Activated CD4-positive, alpha-beta memory T cell treated with anti-CD3 and anti-CD28 coated beads for 36 hours (primary cell): ENCODE data around the gene LCN6. TPM values are rescaled to one million over a fixed set of nuclear protein-coding genes. Genes with fewer than 3 reads are reported as not detected.

Source experiments
- CTCF ChIA-PET: fragments of 350-600 bp; sonication (Branson Sonifier 250); formaldehyde crosslinking; loops from one replicate; lab custom pipeline; 2021; ENCODE audit warnings: antibody characterized with exemption, inconsistent platforms; lab: Charles Lee
- POLR2A ChIA-PET: fragments of 350-600 bp; sonication (Branson Sonifier 250); formaldehyde crosslinking; loops from one replicate; lab custom pipeline; 2021; ENCODE audit warnings: antibody characterized with exemption; lab: Charles Lee
- DNase-seq: peaks from one replicate; pipeline ENCODE4 v3.0.0-alpha.2; 2020
- H3K27ac Mint-ChIP-seq: one replicate; pipeline ENCODE4 v1.8.0; 2021; ENCODE audit warnings: mixed read lengths
- H3K27me3 Mint-ChIP-seq: one replicate; pipeline ENCODE4 v1.8.0; 2021; ENCODE audit warnings: mixed read lengths
- H3K36me3 Mint-ChIP-seq: one replicate; pipeline ENCODE4 v1.8.0; 2021; ENCODE audit warnings: mixed read lengths
- H3K4me1 Mint-ChIP-seq: one replicate; pipeline ENCODE4 v1.8.0; 2021; ENCODE audit warnings: low read depth, mixed read lengths
- H3K4me3 Mint-ChIP-seq: one replicate; pipeline ENCODE4 v1.8.0; 2021; ENCODE audit warnings: mild to moderate bottlenecking, mixed read lengths
- H3K9me3 Mint-ChIP-seq: one replicate; pipeline ENCODE4 v1.8.0; 2021; ENCODE audit warnings: mixed read lengths
- intact Hi-C: fragments of 100-400 bp; cut with micrococcal nuclease; formaldehyde crosslinking; loops from one replicate; pipeline ENCODE4 v1.15.1; 2023
- total RNA-seq, 2 experiments: library from RNA; stranded (reverse); gene quantifications; one replicate each; pipeline ENCODE4 v1.2.3, GENCODE V29; 2021

Gene LCN6
- total RNA-seq, 2 experiments from 2014 or later = not detected

- intact Hi-C loops = no loop called here
- H3K36me3 Mint-ChIP-seq = peaks cover 34% of the 10 kb centered on the region
- peaks cover 29% of the 10 kb centered on the region for H3K4me1 Mint-ChIP-seq
- ChIA-PET POLR2A (interaction anchor here (0.6 to 2.4 kb wide), 7 partner anchors 11 to 360 kb away, joined by 3 to 25 read pairs (median 5); no protein-coding TSS in a partner anchor), CTCF (interaction anchor here (0.7 to 3.7 kb wide), 16 partner anchors 8 to 320 kb away, joined by 3 to 14 read pairs (median 4); no protein-coding TSS in a partner anchor)
- peak overlapping the region; percentile 99 for H3K4me3 Mint-ChIP-seq
- peak overlapping the region; percentile 87 for H3K27ac Mint-ChIP-seq
- H3K9me3 Mint-ChIP-seq = no peaks in the 10 kb centered on the region
- H3K27me3 Mint-ChIP-seq = no peaks in the 10 kb centered on the region
- peak; percentile 69 for DNase-seq
Observed at GRCh38 chr9:136726631-136727191, 21.6 kb downstream of the LCN6 start.

GRCh38 chr9:136726118-136726517 lies 22.2 kb downstream of the LCN6 start:
- Mint-ChIP-seq H3K27me3 (no peaks in the 10 kb centered on the region), H3K4me1 (peaks cover 31% of the 10 kb centered on the region), H3K27ac (peak overlapping the region; percentile 87), H3K36me3 (peaks cover 34% of the 10 kb centered on the region), H3K9me3 (no peaks in the 10 kb centered on the region), H3K4me3 (peak overlapping the region; percentile 99)
- ChIA-PET CTCF (interaction anchor here (0.7 to 3.7 kb wide), 5 partner anchors 32 to 321 kb away, joined by 3 to 14 read pairs (median 3); no protein-coding TSS in a partner anchor), POLR2A (interaction anchor here (0.8 to 2.4 kb wide), 3 partner anchors 11 to 360 kb away, joined by 3 to 25 read pairs (median 6); no protein-coding TSS in a partner anchor)
- DNase-seq = no peak
- intact Hi-C loops = no loop called here

DNA sequence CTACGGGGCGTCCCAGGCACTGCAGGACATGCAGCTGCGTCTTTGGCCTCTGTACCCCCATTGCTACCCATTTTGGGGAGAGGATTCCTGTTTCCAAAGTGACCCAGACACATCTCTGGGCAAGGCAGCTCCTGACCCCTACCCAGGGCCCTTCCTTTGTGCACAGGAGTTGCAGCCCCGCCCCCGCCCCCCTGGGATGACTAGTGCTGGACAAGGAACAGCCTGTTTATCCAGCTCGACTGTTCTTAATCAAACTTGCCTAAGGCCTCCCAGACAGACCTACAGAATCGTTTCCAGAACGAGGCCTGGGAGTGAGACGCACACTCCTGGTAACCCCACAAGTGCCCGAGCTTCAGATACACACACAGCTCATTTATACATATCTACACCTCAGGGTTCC lies 22.7 kb downstream of the LCN6 start:
- peaks cover 34% of the 10 kb centered on the region for H3K36me3 Mint-ChIP-seq
- ChIA-PET POLR2A (no interaction called here), CTCF (interaction anchor here (1.0 kb wide), 1 partner anchor 32 kb away, joined by 3 read pairs; no protein-coding TSS in a partner anchor)
- no peak overlapping the region for H3K27ac Mint-ChIP-seq
- intact Hi-C loops = no loop called here
- no peak for DNase-seq
- peak overlapping the region; percentile 20 for H3K4me3 Mint-ChIP-seq
- H3K9me3 Mint-ChIP-seq = no peaks in the 10 kb centered on the region
- peaks cover 32% of the 10 kb centered on the region for H3K4me1 Mint-ChIP-seq
- H3K27me3 Mint-ChIP-seq = no peaks in the 10 kb centered on the region

- H3K27ac Mint-ChIP-seq = no peak overlapping the region
- H3K4me1 Mint-ChIP-seq = peaks cover 32% of the 10 kb centered on the region
- no peak for DNase-seq
- peaks cover 34% of the 10 kb centered on the region for H3K36me3 Mint-ChIP-seq
- ChIA-PET CTCF (interaction anchor here (1.0 kb wide), 1 partner anchor 31 kb away, joined by 3 read pairs; no protein-coding TSS in a partner anchor), POLR2A (no interaction called here)
- H3K27me3 Mint-ChIP-seq = no peaks in the 10 kb centered on the region
- intact Hi-C loops = no loop called here
- H3K9me3 Mint-ChIP-seq = no peaks in the 10 kb centered on the region
- no peak overlapping the region for H3K4me3 Mint-ChIP-seq
Observed at GRCh38 chr9:136724772-136725171, 23.6 kb downstream of the LCN6 start.

GRCh38 chr9:136723989-136724388 lies 24.3 kb downstream of the LCN6 start:
- H3K27me3 Mint-ChIP-seq = no peaks in the 10 kb centered on the region
- intact Hi-C loops = no loop called here
- peaks cover 28% of the 10 kb centered on the region for H3K4me1 Mint-ChIP-seq
- H3K36me3 Mint-ChIP-seq = peaks cover 34% of the 10 kb centered on the region
- ChIA-PET CTCF (no interaction called here), POLR2A (no interaction called here)
- H3K4me3 Mint-ChIP-seq = no peak overlapping the region
- DNase-seq = no peak
- no peak overlapping the region for H3K27ac Mint-ChIP-seq
- H3K9me3 Mint-ChIP-seq = no peaks in the 10 kb centered on the region

GRCh38 chr9:136723362-136723976 lies 24.9 kb downstream of the LCN6 start:
- H3K4me3 Mint-ChIP-seq = no peak overlapping the region
- POLR2A ChIA-PET = no interaction called here
- H3K27me3 Mint-ChIP-seq = no peaks in the 10 kb centered on the region
- intact Hi-C loops = no loop called here
- CTCF ChIA-PET = no interaction called here
- no peak for DNase-seq
- no peaks in the 10 kb centered on the region for H3K9me3 Mint-ChIP-seq
- H3K4me1 Mint-ChIP-seq = peaks cover 28% of the 10 kb centered on the region
- H3K27ac Mint-ChIP-seq = no peak overlapping the region
- peaks cover 34% of the 10 kb centered on the region for H3K36me3 Mint-ChIP-seq

DNA sequence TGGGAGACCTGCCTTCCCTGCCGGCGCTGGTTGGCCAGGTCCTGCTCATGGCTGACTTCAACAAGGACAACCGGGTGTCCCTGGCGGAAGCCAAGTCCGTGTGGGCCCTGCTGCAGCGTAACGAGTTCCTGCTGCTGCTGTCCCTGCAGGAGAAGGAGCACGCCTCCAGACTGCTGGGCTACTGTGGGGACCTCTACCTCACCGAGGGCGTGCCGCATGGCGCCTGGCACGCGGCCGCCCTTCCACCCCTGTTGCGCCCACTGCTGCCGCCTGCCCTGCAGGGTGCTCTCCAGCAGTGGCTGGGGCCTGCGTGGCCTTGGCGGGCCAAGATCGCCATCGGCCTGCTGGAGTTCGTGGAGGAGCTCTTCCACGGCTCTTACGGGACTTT lies 25.4 kb downstream of the LCN6 start:
- intact Hi-C loops = no loop called here

GRCh38 chr9:136722093-136722968 lies 26.0 kb downstream of the LCN6 start:
- intact Hi-C loops = no loop called here
- Mint-ChIP-seq H3K27me3 (no peaks in the 10 kb centered on the region), H3K36me3 (peaks cover 32% of the 10 kb centered on the region), H3K4me1 (peaks cover 28% of the 10 kb centered on the region), H3K27ac (no peak overlapping the region), H3K4me3 (no peak overlapping the region), H3K9me3 (no peaks in the 10 kb centered on the region)
- no peak for DNase-seq
- ChIA-PET CTCF (no interaction called here), POLR2A (no interaction called here)

More for the DNA sequence above, 25.4 kb downstream of the LCN6 start:
- Mint-ChIP-seq H3K4me3 (no peak overlapping the region), H3K36me3 (peaks cover 34% of the 10 kb centered on the region), H3K4me1 (peaks cover 28% of the 10 kb centered on the region), H3K27ac (no peak overlapping the region), H3K9me3 (no peaks in the 10 kb centered on the region), H3K27me3 (no peaks in the 10 kb centered on the region)
- DNase-seq = no peak
- POLR2A ChIA-PET = no interaction called here
- CTCF ChIA-PET = no interaction called here

GRCh38 chr9:136721339-136722092 lies 26.8 kb downstream of the LCN6 start:
- DNase-seq = peak; percentile 34
- Mint-ChIP-seq H3K36me3 (peaks cover 27% of the 10 kb centered on the region), H3K4me1 (peaks cover 24% of the 10 kb centered on the region), H3K27ac (no peak overlapping the region), H3K27me3 (no peaks in the 10 kb centered on the region), H3K9me3 (no peaks in the 10 kb centered on the region), H3K4me3 (no peak overlapping the region)
- ChIA-PET CTCF (no interaction called here), POLR2A (interaction anchor here (2.1 kb wide), 1 partner anchor 8 kb away, joined by 5 read pairs; no protein-coding TSS in a partner anchor)
- intact Hi-C loops = no loop called here

DNA sequence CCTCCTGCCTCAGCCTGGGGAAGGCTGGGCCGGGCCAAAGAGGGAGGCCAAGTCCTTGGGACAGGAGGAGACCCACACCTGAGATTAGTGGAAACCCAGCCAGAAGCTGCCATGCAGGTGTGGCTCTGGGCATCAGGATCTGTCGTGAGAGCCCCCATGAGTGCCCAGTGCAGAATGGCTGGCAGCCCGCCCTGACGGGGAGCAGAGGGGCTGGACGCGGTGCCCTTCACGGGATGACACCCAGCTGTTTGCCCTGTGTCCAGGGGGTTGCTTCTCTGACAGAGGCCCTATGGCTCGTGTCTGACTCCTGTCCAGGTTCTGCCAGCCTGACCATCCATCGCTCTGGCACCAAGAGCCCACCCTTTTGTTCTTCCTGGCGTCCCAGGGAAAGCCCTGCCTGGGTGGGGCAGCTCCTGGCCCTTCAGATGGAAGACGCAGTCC lies 27.4 kb downstream of the LCN6 start:
- CTCF ChIA-PET = no interaction called here
- DNase-seq = no peak
- Mint-ChIP-seq H3K4me1 (peaks cover 18% of the 10 kb centered on the region), H3K36me3 (peaks cover 21% of the 10 kb centered on the region), H3K27ac (no peak overlapping the region), H3K9me3 (no peaks in the 10 kb centered on the region), H3K27me3 (peaks cover 1% of the 10 kb centered on the region), H3K4me3 (no peak overlapping the region)
- intact Hi-C loops = no loop called here
- POLR2A ChIA-PET = interaction anchor here (2.1 kb wide), 1 partner anchor 9 kb away, joined by 5 read pairs; no protein-coding TSS in a partner anchor

DNA sequence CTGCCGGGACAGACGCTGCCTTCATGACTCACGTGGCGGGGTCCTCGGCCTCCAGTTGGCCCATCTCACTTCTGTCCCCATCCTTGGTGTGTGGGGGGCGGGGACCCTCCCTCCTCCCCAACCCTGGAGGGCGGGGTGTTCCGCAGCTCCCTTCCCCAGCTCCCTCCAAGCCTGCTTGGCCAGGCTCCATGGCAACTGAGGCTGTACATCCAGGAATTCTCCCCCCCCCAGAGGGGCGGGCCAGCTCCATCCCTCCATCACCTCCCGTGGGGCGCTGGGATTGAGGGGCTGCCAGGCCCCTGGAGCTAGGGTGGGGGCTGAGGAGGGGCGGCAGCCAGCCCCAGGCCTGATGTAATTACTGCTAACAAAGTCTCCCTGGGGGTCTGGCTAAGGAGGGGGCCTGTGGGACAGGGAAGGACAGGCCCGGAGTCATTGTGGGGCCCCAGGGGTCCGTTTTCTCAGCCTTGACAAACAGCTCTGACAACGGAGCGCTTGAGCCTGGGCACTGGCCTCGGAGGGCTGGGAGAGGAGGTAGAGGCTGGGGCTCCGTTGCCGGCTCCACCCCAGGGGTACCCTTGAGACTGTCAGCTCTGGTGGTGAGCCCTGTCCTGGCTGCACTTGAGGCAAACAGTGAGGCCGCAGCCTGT lies 28.0 kb downstream of the LCN6 start:
- peaks cover 15% of the 10 kb centered on the region for H3K36me3 Mint-ChIP-seq
- H3K9me3 Mint-ChIP-seq = no peaks in the 10 kb centered on the region
- ChIA-PET POLR2A (interaction anchor here (2.1 kb wide), 1 partner anchor 10 kb away, joined by 5 read pairs; no protein-coding TSS in a partner anchor), CTCF (no interaction called here)
- DNase-seq = no peak
- no peak overlapping the region for H3K4me3 Mint-ChIP-seq
- H3K27ac Mint-ChIP-seq = no peak overlapping the region
- intact Hi-C loops = no loop called here
- peaks cover 3% of the 10 kb centered on the region for H3K27me3 Mint-ChIP-seq
- peaks cover 13% of the 10 kb centered on the region for H3K4me1 Mint-ChIP-seq
